GM12892 (cell line): ENCODE results near the gene FLII.

Source experiments
- POLR2A ChIP-seq: IDR thresholded peaks from 2 replicates; pipeline ENCODE4 v1.6.1; 2011; ENCODE audit warnings: low read depth, low read length, control low read depth
- POLR2AphosphoS5 ChIP-seq: IDR thresholded peaks from 2 replicates; pipeline ENCODE4 v1.6.1; 2011; ENCODE audit warnings: low read depth, low read length, control low read depth

- TF ChIP-seq POLR2A (no peak), POLR2AphosphoS5 (no peak)
Measured at GRCh38 chr17:18198530-18198929, 60.0 kb downstream of the FLII start.
